ENCODE measurements around the gene HM13.
A peak's percentile ranks its signal among the peaks of the same experiment; 100 is the strongest.
"Not testable (repeated sequence)": the region's sequence is repeated elsewhere in the genome, so short reads cannot be mapped to it uniquely, and the experiment has no call there.

The HM13 gene

GRCh38 chr20:31568041-31568731 lies 53.9 kb downstream of the HM13 start:
- FAIRE-seq: no peak

- FAIRE-seq: no peak
Measured at GRCh38 chr20:31568773-31569162, 54.5 kb downstream of the HM13 start.

- no peak for FAIRE-seq
Measured at GRCh38 chr20:31569163-31570020, 55.1 kb downstream of the HM13 start.

GRCh38 chr20:31570021-31570463 lies 55.8 kb downstream of the HM13 start:
- FAIRE-seq: no peak

- FAIRE-seq: no peak
Measured at GRCh38 chr20:31570735-31571617, 56.7 kb downstream of the HM13 start.

- FAIRE-seq: no peak
Measured at GRCh38 chr20:31572042-31572700, 57.9 kb downstream of the HM13 start.

- peak; percentile 32 for FAIRE-seq
Measured at GRCh38 chr20:31572701-31573554, 58.7 kb downstream of the HM13 start.

- no peak for FAIRE-seq
Measured at GRCh38 chr20:31573555-31574321, 59.5 kb downstream of the HM13 start.

- FAIRE-seq: not testable (repeated sequence)
Measured at GRCh38 chr20:31574986-31575385, 60.7 kb downstream of the HM13 start.

GRCh38 chr20:31576751-31577150 lies 62.5 kb downstream of the HM13 start:
- FAIRE-seq: no peak

GRCh38 chr20:31577194-31577593 lies 63.0 kb downstream of the HM13 start:
- no peak for FAIRE-seq

- FAIRE-seq: no peak
Measured at GRCh38 chr20:31578448-31579138, 64.4 kb downstream of the HM13 start.

- no peak for FAIRE-seq
Measured at GRCh38 chr20:31579245-31579644, 65.0 kb downstream of the HM13 start.

- FAIRE-seq: not testable (repeated sequence)
Measured at GRCh38 chr20:31579941-31580651, 65.9 kb downstream of the HM13 start.

- FAIRE-seq: no peak
Measured at GRCh38 chr20:31580706-31581105, 66.5 kb downstream of the HM13 start.

GRCh38 chr20:31581391-31581790 lies 67.1 kb downstream of the HM13 start:
- FAIRE-seq: no peak

- FAIRE-seq: no peak
Measured at GRCh38 chr20:31587545-31588389, 73.5 kb downstream of the HM13 start.

GRCh38 chr20:31590717-31591225 lies 76.5 kb downstream of the HM13 start:
- no peak for FAIRE-seq

Measured in A204.1 (cell line).